ENCODE data around the gene NFKBIZ. TPM values are rescaled to one million over a fixed set of nuclear protein-coding genes. Genes with fewer than 3 reads are reported as not detected.

NFKBIZ gene
- polyA plus RNA-seq, 1 experiment, result 27.3 TPM

DNA sequence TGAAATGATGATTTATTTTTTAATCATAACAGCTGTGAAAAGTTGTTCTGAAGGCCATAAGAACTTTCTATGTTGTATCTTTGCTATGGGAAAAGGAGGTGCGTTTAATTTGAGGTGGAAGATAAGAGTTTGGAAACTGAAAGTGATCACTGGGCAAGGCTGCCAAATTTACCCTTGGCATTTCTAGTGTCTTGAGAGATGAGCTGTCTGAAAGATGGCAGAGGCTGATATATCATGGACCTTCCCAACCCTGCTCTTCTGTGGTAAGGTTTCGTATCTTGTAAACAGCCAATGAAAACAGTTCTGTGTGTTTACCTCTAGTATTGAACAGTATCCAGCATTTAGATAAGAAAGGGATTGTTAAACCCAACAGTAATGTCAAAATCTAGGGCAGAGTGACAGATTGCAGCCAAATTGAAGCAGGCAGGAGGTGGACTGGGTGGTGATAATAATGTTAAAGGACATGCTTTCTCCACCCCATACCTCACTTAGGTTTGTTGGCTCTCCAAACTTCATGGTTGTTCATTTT is 15.8 kb upstream of the NFKBIZ start:
- Histone ChIP-seq H3K27ac (ENCODE audit: low read depth, low read length) (no peak overlapping the region), H3K27me3 (ENCODE audit: control insufficient read depth, insufficient read depth, low read length) (no peaks in the 10 kb centered on the region), H3K9me3 (ENCODE audit: control insufficient read depth, insufficient read depth, low read length) (no peaks in the 10 kb centered on the region), H3K4me3 (ENCODE audit: low read depth, low read length) (no peak overlapping the region)
- TF ChIP-seq, protein P1, sequence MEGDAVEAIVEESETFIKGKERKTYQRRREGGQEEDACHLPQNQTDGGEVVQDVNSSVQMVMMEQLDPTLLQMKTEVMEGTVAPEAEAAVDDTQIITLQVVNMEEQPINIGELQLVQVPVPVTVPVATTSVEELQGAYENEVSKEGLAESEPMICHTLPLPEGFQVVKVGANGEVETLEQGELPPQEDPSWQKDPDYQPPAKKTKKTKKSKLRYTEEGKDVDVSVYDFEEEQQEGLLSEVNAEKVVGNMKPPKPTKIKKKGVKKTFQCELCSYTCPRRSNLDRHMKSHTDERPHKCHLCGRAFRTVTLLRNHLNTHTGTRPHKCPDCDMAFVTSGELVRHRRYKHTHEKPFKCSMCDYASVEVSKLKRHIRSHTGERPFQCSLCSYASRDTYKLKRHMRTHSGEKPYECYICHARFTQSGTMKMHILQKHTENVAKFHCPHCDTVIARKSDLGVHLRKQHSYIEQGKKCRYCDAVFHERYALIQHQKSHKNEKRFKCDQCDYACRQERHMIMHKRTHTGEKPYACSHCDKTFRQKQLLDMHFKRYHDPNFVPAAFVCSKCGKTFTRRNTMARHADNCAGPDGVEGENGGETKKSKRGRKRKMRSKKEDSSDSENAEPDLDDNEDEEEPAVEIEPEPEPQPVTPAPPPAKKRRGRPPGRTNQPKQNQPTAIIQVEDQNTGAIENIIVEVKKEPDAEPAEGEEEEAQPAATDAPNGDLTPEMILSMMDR (IDR thresholded peaks at IDR 0.05; ENCODE audit: low read depth, low read length), result no peak
- ChIA-PET CTCF (interaction anchor here (1.8 kb wide), 1 partner anchor 31 kb away, joined by 5 read pairs; no protein-coding TSS in a partner anchor), POLR2A (interaction anchor here (0.7 kb wide), 1 partner anchor 15 kb away, joined by 3 read pairs; the partner anchor contains the start of gene NFKBIZ)
- DNase-seq (ENCODE audit: low read depth, low spot score), result no peak

- ChIA-PET CTCF (interaction anchor here (2.4 to 5.7 kb wide), 2 partner anchors 390 to 393 kb away, joined by 11 to 25 read pairs; no protein-coding TSS in a partner anchor), POLR2A (interaction anchor here (0.6 to 1.2 kb wide), 2 partner anchors 13 to 195 kb away, joined by 3 to 5 read pairs; partner anchors contain the start of gene NFKBIZ)
- no peak overlapping the region for H3K27ac ChIP-seq (ENCODE audit: low read depth, low read length)
These were observed 13.6 kb upstream of the NFKBIZ start for GRCh38 chr3:101835676-101836075.

GRCh38 chr3:101836160-101836559 is 13.2 kb upstream of the NFKBIZ start:
- Histone ChIP-seq H3K4me3 (ENCODE audit: low read depth, low read length) (no peak overlapping the region), H3K9me3 (ENCODE audit: control insufficient read depth, insufficient read depth, low read length) (no peaks in the 10 kb centered on the region), H3K27ac (ENCODE audit: low read depth, low read length) (no peak overlapping the region), H3K27me3 (ENCODE audit: control insufficient read depth, insufficient read depth, low read length) (no peaks in the 10 kb centered on the region)
- POLR2A ChIA-PET, result no interaction called here
- TF ChIP-seq, protein P1 (IDR thresholded peaks at IDR 0.05; ENCODE audit: low read depth, low read length), result no peak
- no peak for DNase-seq (ENCODE audit: low read depth, low spot score)
- CTCF ChIA-PET, result interaction anchor here (2.4 to 5.7 kb wide), 2 partner anchors 389 to 393 kb away, joined by 11 to 25 read pairs; no protein-coding TSS in a partner anchor

More at GRCh38 chr3:101835676-101836075, 13.6 kb upstream of the NFKBIZ start:
- no peak for DNase-seq (ENCODE audit: low read depth, low spot score)
- TF ChIP-seq, protein P1 (IDR thresholded peaks at IDR 0.05; ENCODE audit: low read depth, low read length), result no peak
- no peaks in the 10 kb centered on the region for H3K27me3 ChIP-seq (ENCODE audit: control insufficient read depth, insufficient read depth, low read length)
- no peaks in the 10 kb centered on the region for H3K9me3 ChIP-seq (ENCODE audit: control insufficient read depth, insufficient read depth, low read length)
- no peak overlapping the region for H3K4me3 ChIP-seq (ENCODE audit: low read depth, low read length)

GRCh38 chr3:101836652-101837598 is 12.4 kb upstream of the NFKBIZ start:
- no peak for DNase-seq (ENCODE audit: low read depth, low spot score)
- no peaks in the 10 kb centered on the region for H3K9me3 ChIP-seq (ENCODE audit: control insufficient read depth, insufficient read depth, low read length)
- no peak overlapping the region for H3K4me3 ChIP-seq (ENCODE audit: low read depth, low read length)
- H3K27me3 ChIP-seq (ENCODE audit: control insufficient read depth, insufficient read depth, low read length), result no peaks in the 10 kb centered on the region
- H3K27ac ChIP-seq (ENCODE audit: low read depth, low read length), result no peak overlapping the region
- ChIA-PET CTCF (interaction anchor here (2.4 to 5.7 kb wide), 3 partner anchors 23 to 392 kb away, joined by 9 to 25 read pairs (median 11); no protein-coding TSS in a partner anchor), POLR2A (no interaction called here)
- TF ChIP-seq, protein P1 (IDR thresholded peaks at IDR 0.05; ENCODE audit: low read depth, low read length), result no peak

All from AG04450 (cell line).